ENCODE results near the gene CDAN1.

Gene CDAN1

DNA sequence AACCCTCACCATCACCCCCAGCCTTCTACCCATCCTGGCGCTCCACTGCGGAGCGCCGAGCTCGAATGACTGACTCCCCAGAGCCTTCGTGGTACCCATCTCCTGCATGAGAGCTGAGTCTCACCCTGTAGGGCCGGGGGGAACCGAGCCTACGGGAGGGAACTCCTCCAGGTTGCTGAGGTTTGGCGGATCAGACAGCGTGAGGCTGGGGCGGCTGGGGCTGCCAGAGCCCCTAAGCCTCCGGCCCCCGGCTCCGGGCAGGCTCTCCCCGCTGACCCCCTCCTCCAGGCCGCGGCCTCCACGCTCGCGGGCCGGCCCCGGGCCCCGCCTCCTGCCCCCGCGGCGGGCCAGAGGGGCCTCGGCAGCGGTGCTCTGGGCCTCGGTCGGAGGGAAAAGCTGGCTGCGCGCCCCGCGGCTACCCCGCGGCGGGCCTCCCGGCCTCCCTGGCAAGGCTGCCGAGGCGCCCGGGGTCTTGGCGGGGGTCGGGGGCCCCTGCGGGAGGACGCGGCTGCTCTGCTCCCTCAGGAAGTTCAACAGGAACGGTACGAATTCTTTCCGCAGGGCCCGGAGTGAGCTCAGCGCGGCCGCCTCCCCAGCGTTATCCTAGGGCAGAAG, 643 bp downstream of the CDAN1 start:
- H3K27ac Mint-ChIP-seq = peak overlapping the region; percentile 54
- no peaks in the 10 kb centered on the region for H3K27me3 Mint-ChIP-seq (ENCODE audit: low read depth, poor library complexity)
- TF ChIP-seq, protein P1, sequence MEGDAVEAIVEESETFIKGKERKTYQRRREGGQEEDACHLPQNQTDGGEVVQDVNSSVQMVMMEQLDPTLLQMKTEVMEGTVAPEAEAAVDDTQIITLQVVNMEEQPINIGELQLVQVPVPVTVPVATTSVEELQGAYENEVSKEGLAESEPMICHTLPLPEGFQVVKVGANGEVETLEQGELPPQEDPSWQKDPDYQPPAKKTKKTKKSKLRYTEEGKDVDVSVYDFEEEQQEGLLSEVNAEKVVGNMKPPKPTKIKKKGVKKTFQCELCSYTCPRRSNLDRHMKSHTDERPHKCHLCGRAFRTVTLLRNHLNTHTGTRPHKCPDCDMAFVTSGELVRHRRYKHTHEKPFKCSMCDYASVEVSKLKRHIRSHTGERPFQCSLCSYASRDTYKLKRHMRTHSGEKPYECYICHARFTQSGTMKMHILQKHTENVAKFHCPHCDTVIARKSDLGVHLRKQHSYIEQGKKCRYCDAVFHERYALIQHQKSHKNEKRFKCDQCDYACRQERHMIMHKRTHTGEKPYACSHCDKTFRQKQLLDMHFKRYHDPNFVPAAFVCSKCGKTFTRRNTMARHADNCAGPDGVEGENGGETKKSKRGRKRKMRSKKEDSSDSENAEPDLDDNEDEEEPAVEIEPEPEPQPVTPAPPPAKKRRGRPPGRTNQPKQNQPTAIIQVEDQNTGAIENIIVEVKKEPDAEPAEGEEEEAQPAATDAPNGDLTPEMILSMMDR (IDR thresholded peaks at IDR 0.05) = no peak
- H3K4me1 Mint-ChIP-seq = peaks cover 42% of the 10 kb centered on the region
- peaks cover 38% of the 10 kb centered on the region for H3K36me3 Mint-ChIP-seq (ENCODE audit: low read depth)
- no peak for DNase-seq
- no peaks in the 10 kb centered on the region for H3K9me3 Mint-ChIP-seq
- H3K4me3 Mint-ChIP-seq = peak overlapping the region; percentile 89

GRCh38 chr15:42735382-42736165, 1.4 kb downstream of the CDAN1 start:
- Mint-ChIP-seq H3K36me3 (ENCODE audit: low read depth) (peaks cover 43% of the 10 kb centered on the region), H3K27me3 (ENCODE audit: low read depth, poor library complexity) (no peaks in the 10 kb centered on the region), H3K4me1 (peaks cover 42% of the 10 kb centered on the region), H3K27ac (peak overlapping the region; percentile 54), H3K4me3 (peak overlapping the region; percentile 89), H3K9me3 (no peaks in the 10 kb centered on the region)
- TF ChIP-seq, protein P1 (IDR thresholded peaks at IDR 0.05) = no peak
- DNase-seq = no peak

- Mint-ChIP-seq H3K4me1 (peaks cover 41% of the 10 kb centered on the region), H3K9me3 (no peaks in the 10 kb centered on the region), H3K27me3 (ENCODE audit: low read depth, poor library complexity) (no peaks in the 10 kb centered on the region), H3K36me3 (ENCODE audit: low read depth) (peaks cover 51% of the 10 kb centered on the region), H3K4me3 (peak overlapping the region; percentile 70), H3K27ac (no peak overlapping the region)
- TF ChIP-seq, protein P1 (IDR thresholded peaks at IDR 0.05) = no peak
- no peak for DNase-seq
Observed at GRCh38 chr15:42734076-42734672, 2.8 kb downstream of the CDAN1 start.

DNA sequence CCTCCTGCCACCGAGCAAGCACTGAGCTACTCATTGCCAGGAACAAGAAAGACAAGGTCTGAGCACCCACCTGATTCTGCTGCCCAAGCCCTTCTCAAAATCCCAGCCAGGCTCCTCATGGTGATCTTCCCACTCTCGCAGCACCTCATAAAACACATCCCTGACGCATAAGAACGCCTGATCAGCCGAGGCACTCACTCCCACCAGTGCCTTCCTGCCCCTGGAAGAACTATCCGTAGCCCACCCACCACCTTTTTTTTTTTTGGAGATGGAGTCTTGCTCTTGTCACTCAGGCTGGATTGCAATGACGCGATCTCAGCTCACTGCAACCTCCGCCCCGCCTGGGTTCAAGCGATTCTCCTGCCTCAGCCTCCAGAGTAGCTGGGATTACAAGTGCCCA, 3.9 kb downstream of the CDAN1 start:
- Mint-ChIP-seq H3K36me3 (ENCODE audit: low read depth) (peaks cover 57% of the 10 kb centered on the region), H3K9me3 (no peaks in the 10 kb centered on the region), H3K27me3 (ENCODE audit: low read depth, poor library complexity) (no peaks in the 10 kb centered on the region), H3K4me3 (no peak overlapping the region), H3K27ac (peak overlapping the region; percentile 86), H3K4me1 (peaks cover 38% of the 10 kb centered on the region)
- no peak for DNase-seq
- TF ChIP-seq, protein P1 (IDR thresholded peaks at IDR 0.05) = no peak

DNA sequence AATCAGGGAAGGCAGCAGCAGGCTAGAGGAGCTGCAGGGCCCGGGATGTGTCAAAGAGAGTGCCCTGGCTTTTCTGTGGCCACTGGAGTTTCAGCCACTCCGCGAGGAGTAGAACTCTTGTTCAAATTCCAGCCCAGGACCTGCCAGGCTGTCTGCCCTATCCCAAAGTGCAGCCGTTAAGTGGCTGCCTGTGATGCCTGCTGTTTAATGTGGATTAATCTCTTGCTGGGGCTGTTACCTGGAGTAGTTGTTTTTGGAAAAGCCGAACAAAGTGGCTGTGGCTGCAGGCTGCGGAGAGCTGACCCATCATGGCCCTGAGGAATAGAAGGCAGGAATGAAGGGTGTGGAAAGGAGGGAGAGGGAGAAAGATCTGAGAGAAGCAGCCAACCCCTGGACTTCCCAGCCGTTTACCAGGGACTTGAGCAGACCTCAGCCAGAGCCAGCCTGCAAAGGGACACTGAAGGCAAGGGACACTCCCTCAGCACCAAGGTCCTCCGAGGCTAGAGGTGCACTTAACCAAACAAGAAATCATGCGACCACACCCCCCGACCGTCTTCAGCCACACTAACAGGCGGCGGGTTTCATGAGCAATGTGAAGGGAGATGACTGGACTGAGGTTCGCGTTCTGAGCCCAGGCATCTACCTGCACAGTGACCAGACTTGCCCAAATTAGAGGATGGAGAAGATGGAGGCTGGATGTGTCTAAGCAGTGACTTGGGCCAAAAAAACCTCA, 4.7 kb downstream of the CDAN1 start:
- Mint-ChIP-seq H3K9me3 (no peaks in the 10 kb centered on the region), H3K36me3 (ENCODE audit: low read depth) (peaks cover 58% of the 10 kb centered on the region), H3K4me3 (no peak overlapping the region), H3K4me1 (peaks cover 34% of the 10 kb centered on the region), H3K27ac (no peak overlapping the region), H3K27me3 (ENCODE audit: low read depth, poor library complexity) (no peaks in the 10 kb centered on the region)
- no peak for DNase-seq
- TF ChIP-seq, protein P1 (IDR thresholded peaks at IDR 0.05) = no peak

Data from nephron progenitor cell (in vitro differentiated cells).